Esophagus muscularis mucosa (tissue), 2 donors: ENCODE data around the gene RCOR1.

ENCODE experiments used
- POLR2A ChIP-seq: fragments of 450-650 bp; IDR thresholded peaks from one replicate; pipeline ENCODE4 v1.6.1; 2017; ENCODE audit warnings: antibody characterized with exemption, moderate library complexity, mild to moderate bottlenecking, low read depth
- POLR2AphosphoS5 ChIP-seq, 2 donors: sonication (generic); formaldehyde crosslinking; IDR thresholded peaks; one replicate each; pipeline ENCODE4 v1.6.1; 2017; ENCODE audit warnings: antibody characterized with exemption in 2 of 2

- no peak for TF ChIP-seq POLR2AphosphoS5 (IDR thresholded peaks at IDR 0.05)
- TF ChIP-seq POLR2A, result no peak
These were observed 157.2 kb downstream of the RCOR1 start for GRCh38 chr14:102749393-102750305.
